Astrocyte (in vitro differentiated cells and primary cell): ENCODE data around the gene MAN1C1.

Source experiments
- CTCF ChIP-seq: IDR thresholded peaks from 2 replicates; pipeline ENCODE4 v1.5.1; 2011; ENCODE audit warnings: low read depth, mild to moderate bottlenecking, inconsistent platforms, low read length, moderate library complexity; ENCODE audit not compliant: insufficient read depth
- EZH2 ChIP-seq: IDR thresholded peaks from 2 replicates; pipeline ENCODE4 v1.6.1; 2012; ENCODE audit warnings: mild to moderate bottlenecking, low read length, inconsistent platforms; ENCODE audit not compliant: insufficient read depth

DNA sequence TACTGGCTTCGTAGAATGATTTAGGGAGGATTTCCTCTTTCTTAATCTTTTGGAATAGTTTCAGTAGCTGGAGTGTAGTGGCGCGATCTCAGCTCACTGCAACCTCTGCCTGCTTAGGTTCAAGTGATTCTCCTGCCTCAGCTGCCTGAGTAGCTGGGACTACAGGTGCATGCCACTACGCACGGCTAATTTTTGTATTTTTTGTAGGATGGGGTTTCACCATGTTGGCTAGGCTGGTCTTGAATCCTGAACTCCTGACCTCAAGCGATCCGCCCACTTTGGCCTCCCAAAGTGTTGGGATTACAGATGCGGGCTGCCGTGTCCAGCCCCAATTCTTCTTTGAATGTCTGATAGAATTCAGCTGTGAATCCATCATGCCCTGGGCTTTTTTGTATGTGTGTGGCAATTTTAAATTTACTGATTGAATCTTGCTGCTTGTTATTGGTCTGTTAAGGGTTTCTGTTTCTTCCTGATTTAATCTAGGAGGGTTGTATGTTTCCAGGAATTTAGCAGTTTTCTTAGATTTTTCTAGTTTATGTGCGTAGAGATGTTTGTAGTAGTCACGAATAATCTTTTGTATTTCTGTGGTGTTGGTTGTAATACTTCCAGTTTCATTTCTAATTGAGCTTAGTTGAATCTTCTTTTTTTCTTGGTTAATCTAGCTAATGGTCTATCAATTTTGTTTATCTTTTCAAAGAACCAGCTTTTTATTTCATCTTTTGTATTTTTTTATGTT, 15.3 kb downstream of the MAN1C1 start:
- TF ChIP-seq CTCF = no peak
- TF ChIP-seq EZH2 = no peak
